GM21367 (cell line): ENCODE data around the gene RETREG2.
"Not testable (repeated sequence)": the region's sequence is repeated elsewhere in the genome, so short reads cannot be mapped to it uniquely, and the experiment has no call there.

Experiments used
- ATAC-seq: cut with Tn5 transposase; IDR thresholded peaks from one replicate; pipeline ENCODE4 v1.9.1; 2021; ENCODE audit not compliant: unreplicated experiment

The RETREG2 gene

GRCh38 chr2:219186754-219187456, 8.8 kb downstream of the RETREG2 start:
- ATAC-seq = no peak

- no peak for ATAC-seq
These were observed 19.3 kb downstream of the RETREG2 start for GRCh38 chr2:219197388-219197787.

- no peak for ATAC-seq
These were observed 20.9 kb downstream of the RETREG2 start for GRCh38 chr2:219198974-219199373.

GRCh38 chr2:219199470-219200211, 21.6 kb downstream of the RETREG2 start:
- ATAC-seq = no peak

- not testable (repeated sequence) for ATAC-seq
These were observed 22.6 kb downstream of the RETREG2 start for GRCh38 chr2:219200502-219201326.

- not testable (repeated sequence) for ATAC-seq
These were observed 23.3 kb downstream of the RETREG2 start for GRCh38 chr2:219201331-219201730.

- ATAC-seq = no peak
These were observed 26.5 kb downstream of the RETREG2 start for GRCh38 chr2:219204425-219205164.

GRCh38 chr2:219205165-219205538, 27.1 kb downstream of the RETREG2 start:
- ATAC-seq = no peak

- ATAC-seq = no peak
These were observed 27.9 kb downstream of the RETREG2 start for GRCh38 chr2:219205981-219206327.

DNA sequence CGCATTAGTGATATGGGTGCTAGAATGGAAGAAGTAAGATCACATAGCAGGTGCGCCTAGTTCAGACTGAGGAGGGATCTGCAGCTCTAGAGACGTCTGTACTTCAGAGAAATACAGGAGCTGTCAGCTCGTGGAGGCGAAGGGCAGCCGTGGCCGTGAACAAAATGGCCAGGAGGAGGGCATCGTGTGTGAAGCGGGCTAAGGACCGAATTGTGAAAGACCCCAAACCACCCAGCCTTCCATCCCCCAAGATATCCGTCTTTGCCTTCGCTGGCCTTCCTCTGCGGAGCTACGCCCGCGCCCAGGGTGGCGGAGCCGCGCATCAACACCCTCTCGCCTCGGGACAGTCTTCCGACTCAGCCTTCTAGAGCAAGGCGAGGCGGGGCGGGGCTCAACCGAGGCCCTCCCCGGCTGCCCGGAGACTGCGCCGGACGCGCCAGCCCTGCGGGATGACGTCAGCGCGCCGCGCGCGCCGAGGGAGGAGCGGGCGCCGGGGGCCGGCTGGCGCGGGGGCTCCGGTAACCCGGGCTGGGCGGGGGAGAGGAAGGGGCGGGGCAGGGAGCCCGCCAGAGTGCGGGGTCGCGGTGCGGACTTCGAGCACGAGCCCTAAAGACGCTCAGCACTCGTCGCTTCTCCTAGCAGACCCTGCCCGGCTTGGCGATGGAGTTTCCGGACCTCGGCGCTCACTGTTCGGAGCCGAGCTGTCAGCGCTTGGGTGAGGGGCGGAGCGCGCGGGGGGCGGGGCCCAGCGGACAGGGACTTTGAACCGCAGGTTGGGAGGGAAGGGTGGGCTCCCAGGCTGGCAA, 28.5 kb downstream of the RETREG2 start, which contains the start of gene ZFAND2B:
Gene ZFAND2B, plus strand, starts transcription at position 455 of the 806 bp plus-strand sequence. Its CDS starts 206 bp downstream, at position 661.
- ATAC-seq = peak; percentile 94

DNA sequence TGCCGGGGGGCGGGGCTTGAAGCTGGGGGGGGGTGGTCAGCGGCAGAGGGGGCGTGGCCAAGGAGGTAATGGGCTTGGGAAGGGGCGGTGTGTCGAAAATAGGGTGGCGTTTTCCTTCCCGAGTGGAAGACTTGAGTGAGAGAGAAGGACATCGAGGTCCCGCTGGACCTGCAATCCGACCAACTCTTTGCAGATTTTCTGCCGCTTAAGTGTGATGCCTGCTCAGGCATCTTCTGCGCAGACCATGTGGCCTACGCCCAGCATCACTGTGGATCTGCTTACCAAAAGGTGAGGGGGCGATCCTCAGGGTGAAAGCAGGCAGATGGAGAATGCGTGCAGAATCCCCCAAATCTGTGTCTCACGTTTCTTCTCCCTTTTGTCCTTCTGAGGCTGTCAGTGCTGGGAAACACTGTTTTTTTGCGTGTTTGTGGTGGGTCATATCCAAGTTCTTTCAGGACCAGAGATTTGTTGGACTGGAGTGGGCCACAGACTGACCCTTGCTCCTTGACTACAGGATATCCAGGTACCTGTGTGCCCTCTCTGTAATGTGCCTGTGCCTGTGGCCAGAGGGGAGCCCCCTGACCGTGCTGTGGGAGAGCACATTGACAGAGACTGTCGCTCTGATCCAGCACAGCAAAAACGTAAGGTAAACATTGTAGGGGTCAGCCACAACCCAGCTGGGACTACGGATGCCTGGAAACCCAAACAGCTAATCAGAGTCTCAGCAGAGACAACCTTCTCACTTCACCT, 29.2 kb downstream of the RETREG2 start:
- ATAC-seq = no peak

- no peak for ATAC-seq
These were observed 30.0 kb downstream of the RETREG2 start for GRCh38 chr2:219207884-219208740.

DNA sequence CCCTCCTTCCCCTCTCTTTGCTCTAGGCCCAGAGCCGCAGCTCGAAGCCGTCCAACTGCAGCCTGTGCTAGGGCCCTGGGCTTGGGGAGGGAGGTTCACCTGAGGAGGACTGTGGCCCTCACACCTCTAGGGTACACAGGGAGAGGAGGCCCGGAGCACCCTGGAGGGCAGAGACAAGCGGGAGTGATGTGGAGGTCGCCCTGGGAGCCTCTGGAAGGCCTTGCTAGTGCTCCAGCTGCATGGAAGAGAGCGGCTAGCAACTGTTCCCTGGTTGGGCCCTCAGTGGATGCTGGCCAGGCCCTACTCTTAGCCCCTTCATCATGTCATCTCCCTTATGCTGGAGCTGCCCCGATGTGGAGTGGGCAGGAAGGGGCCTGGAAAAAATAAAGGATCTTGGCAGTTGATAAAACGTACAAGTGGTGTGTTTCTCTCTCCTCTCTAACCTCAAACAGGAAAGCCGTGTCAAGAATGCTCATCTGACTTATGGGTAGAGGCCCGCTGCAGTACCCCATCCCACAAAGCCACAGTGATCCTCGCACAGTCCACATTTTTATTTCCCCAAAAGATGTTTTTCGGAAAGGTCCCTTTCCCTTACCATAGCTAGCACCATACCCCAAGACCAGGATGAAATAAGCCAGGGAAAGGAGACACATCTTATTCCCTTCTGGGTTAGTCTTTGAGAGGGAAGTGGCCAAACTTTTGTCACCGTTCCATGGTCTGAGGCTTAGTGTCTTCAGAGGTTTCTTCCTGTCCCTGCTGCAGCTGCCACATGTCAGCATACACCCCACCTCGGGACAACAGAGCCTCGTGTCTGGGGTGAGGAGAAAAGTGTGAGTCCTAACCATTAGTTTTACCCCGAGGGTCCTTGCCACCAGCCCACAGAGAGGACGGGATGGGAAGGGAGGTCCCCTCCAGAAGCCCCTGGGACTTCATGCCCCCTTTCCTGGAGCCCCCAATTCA, 31.4 kb downstream of the RETREG2 start:
- ATAC-seq = no peak

- no peak for ATAC-seq
These were observed 32.3 kb downstream of the RETREG2 start for GRCh38 chr2:219210196-219210885.

DNA sequence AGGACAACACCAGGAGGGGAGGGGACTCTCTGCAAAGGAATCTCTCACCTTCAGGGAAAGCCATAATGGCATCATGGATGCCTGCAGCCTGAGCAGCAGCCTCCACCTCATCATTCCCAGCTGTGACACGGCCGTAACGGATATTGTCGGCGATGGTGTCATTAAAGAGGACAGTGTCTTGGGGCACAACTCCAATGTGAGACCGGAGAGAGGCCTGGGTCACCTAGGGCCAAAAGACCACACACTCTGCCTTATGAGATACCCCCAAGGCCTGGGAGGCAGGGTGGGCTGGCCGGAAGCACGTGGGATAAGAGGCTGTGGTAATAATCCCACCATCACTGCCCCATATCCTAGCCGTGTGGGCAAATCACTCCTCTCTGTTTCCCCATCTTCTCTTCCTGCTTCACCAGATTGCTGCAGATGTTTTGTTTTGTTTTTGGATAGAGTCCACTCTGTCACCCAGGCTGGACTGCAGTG, 32.8 kb downstream of the RETREG2 start:
- ATAC-seq = no peak

DNA sequence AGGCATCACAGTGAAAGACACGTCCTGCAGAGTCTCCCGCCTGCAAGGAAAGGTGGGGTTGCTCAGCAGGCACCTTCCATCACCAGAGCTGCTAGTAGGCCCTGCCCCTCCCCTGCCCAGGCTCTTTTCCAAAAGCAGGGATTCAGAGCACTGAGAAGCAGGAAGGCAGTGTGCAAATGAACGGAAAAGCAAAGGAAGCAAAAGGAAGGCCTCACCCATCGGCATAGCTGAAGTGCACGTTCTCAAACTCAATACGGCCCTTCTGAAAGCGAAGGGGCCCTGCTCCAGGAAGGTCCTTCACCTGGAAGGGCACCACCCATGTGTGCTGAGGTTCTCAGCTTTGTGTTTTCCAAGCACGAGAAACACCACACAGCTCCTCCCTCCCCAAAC, 34.9 kb downstream of the RETREG2 start:
- no peak for ATAC-seq
